Hepatocyte (in vitro differentiated cells): ENCODE measurements around the gene ADGRE3. TPM values are rescaled to one million over a fixed set of nuclear protein-coding genes. Genes with fewer than 3 reads are reported as not detected.

Experiments used
- DNase-seq: peaks from one replicate; pipeline ENCODE4 v3.0.0-alpha.2; 2016; ENCODE audit warnings: low spot score
- H2AFZ ChIP-seq: fragments of 200-600 bp; sonication (generic); 2 replicates; pipeline ENCODE4 v1.6.0; 2016; ENCODE audit warnings: antibody characterized with exemption, mild to moderate bottlenecking
- H3K27ac ChIP-seq: fragments of 200-600 bp; sonication (generic); 2 replicates; pipeline ENCODE4 v1.5.1; 2016; ENCODE audit warnings: mild to moderate bottlenecking
- H3K27me3 ChIP-seq: fragments of 200-600 bp; sonication (generic); 2 replicates; pipeline ENCODE4 v1.6.1; 2016
- H3K36me3 ChIP-seq: fragments of 200-600 bp; sonication (generic); replicated peaks from 2 replicates; pipeline ENCODE4 v1.5.1; 2016; ENCODE audit warnings: low read depth; ENCODE audit not compliant: insufficient read depth
- H3K4me1 ChIP-seq: fragments of 200-600 bp; sonication (generic); 2 replicates; pipeline ENCODE4 v1.5.1; 2016; ENCODE audit warnings: mild to moderate bottlenecking, moderate library complexity; ENCODE audit not compliant: insufficient read depth
- H3K4me2 ChIP-seq: fragments of 200-600 bp; sonication (generic); 2 replicates; pipeline ENCODE4 v1.6.0; 2016
- H3K4me3 ChIP-seq: fragments of 200-600 bp; sonication (generic); 2 replicates; pipeline ENCODE4 v1.5.1; 2016; ENCODE audit warnings: mild to moderate bottlenecking
- H3K79me2 ChIP-seq: fragments of 200-600 bp; sonication (generic); 2 replicates; pipeline ENCODE4 v1.6.0; 2017; ENCODE audit warnings: mild to moderate bottlenecking
- H3K9me2 ChIP-seq: fragments of 200-600 bp; sonication (generic); replicated peaks from 2 replicates; pipeline ENCODE4 v1.6.0; 2017; ENCODE audit warnings: mild to moderate bottlenecking; ENCODE audit not compliant: insufficient read depth
- H3K9me3 ChIP-seq: fragments of 200-600 bp; sonication (generic); 2 replicates; pipeline ENCODE4 v1.5.1; 2016; ENCODE audit warnings: low read depth, mild to moderate bottlenecking
- H4K20me1 ChIP-seq: fragments of 200-600 bp; sonication (generic); 2 replicates; pipeline ENCODE4 v1.6.0; 2016; ENCODE audit warnings: mild to moderate bottlenecking; ENCODE audit not compliant: insufficient read depth, poor library complexity, severe bottlenecking
- CTCF ChIP-seq: fragments of 200-600 bp; sonication (generic); IDR thresholded peaks from 2 replicates; pipeline ENCODE4 v1.5.1; 2016; ENCODE audit warnings: antibody characterized with exemption, mild to moderate bottlenecking; ENCODE audit not compliant: poor library complexity
- EZH2 ChIP-seq: fragments of 200-600 bp; sonication (generic); IDR thresholded peaks from 2 replicates; pipeline ENCODE4 v1.6.1; 2016; ENCODE audit warnings: antibody characterized with exemption, mild to moderate bottlenecking, borderline replicate concordance
- EZH2phosphoT487 ChIP-seq: fragments of 200-600 bp; sonication (generic); IDR thresholded peaks from one replicate; pipeline ENCODE4 v1.6.1; 2018; ENCODE audit warnings: antibody characterized with exemption, mild to moderate bottlenecking, low read depth, moderate library complexity; ENCODE audit not compliant: unreplicated experiment, severe bottlenecking
- WGBS: methylation state at CpG from one replicate; pipeline ENCODE4 v1.1.6; 2016; ENCODE audit warnings: low lambda C conversion rate; ENCODE audit errors: missing lambda C conversion rate; 5-methylcytosine and 5-hydroxymethylcytosine counted together
- polyA plus RNA-seq: library from polyadenylated mRNA; unstranded; fragments of >200 nt; fragmentation: Nextera tagmentation; extraction: Ambion mirVana; gene quantifications from 2 replicates; pipeline ENCODE4 v1.2.1, GENCODE V29; 2016
- total RNA-seq: library from RNA; depleted of rRNA; stranded (reverse); fragments of >200 nt; gene quantifications from 2 replicates; pipeline ENCODE4 v1.2.3, GENCODE V29; 2014

Gene ADGRE3
- total and polyA plus RNA-seq, 2 experiments from 2014 or later = not detected

GRCh38 chr19:14650161-14650560 lies 24.5 kb downstream of the ADGRE3 start:
- Histone ChIP-seq H3K4me2 (no peak overlapping the region), H3K79me2 (no peaks in the 10 kb centered on the region), H3K4me1 (no peaks in the 10 kb centered on the region), H3K4me3 (no peak overlapping the region), H3K36me3 (no peaks in the 10 kb centered on the region), H3K9me2 (no peaks in the 10 kb centered on the region), H3K27me3 (no peaks in the 10 kb centered on the region), H3K9me3 (no peaks in the 10 kb centered on the region), H3K27ac (no peak overlapping the region), H4K20me1 (no peaks in the 10 kb centered on the region), H2AFZ (no peak overlapping the region)
- TF ChIP-seq EZH2phosphoT487 (no peak), CTCF (no peak), EZH2 (no peak)
- no CpG with 5 or more reads among the region's 2 CpGs for WGBS
- DNase-seq = no peak

- 74% methylated on average over 2 of the region's 4 CpGs for WGBS
- DNase-seq = no peak
- no peak for TF ChIP-seq EZH2phosphoT487
- TF ChIP-seq EZH2 = no peak
- no peak for TF ChIP-seq CTCF
- Histone ChIP-seq H3K9me2 (no peaks in the 10 kb centered on the region), H4K20me1 (no peaks in the 10 kb centered on the region), H3K36me3 (no peaks in the 10 kb centered on the region), H3K9me3 (no peaks in the 10 kb centered on the region), H3K4me3 (no peak overlapping the region), H2AFZ (no peak overlapping the region), H3K27ac (no peak overlapping the region), H3K4me2 (no peak overlapping the region), H3K4me1 (no peaks in the 10 kb centered on the region), H3K27me3 (no peaks in the 10 kb centered on the region), H3K79me2 (no peaks in the 10 kb centered on the region)
These were observed 25.6 kb downstream of the ADGRE3 start for GRCh38 chr19:14649020-14649419.

- H3K4me2 ChIP-seq = no peak overlapping the region
- H3K9me3 ChIP-seq = no peaks in the 10 kb centered on the region
- H3K79me2 ChIP-seq = no peaks in the 10 kb centered on the region
- no peaks in the 10 kb centered on the region for H4K20me1 ChIP-seq
- no peak overlapping the region for H3K4me3 ChIP-seq
- no peaks in the 10 kb centered on the region for H3K4me1 ChIP-seq
- H2AFZ ChIP-seq = no peak overlapping the region
- H3K36me3 ChIP-seq = no peaks in the 10 kb centered on the region
- TF ChIP-seq CTCF (no peak), EZH2 (no peak), EZH2phosphoT487 (no peak)
- H3K27me3 ChIP-seq = no peaks in the 10 kb centered on the region
- no peaks in the 10 kb centered on the region for H3K9me2 ChIP-seq
- DNase-seq = no peak
- WGBS = 83% methylated on average over 2 of the region's 2 CpGs
- no peak overlapping the region for H3K27ac ChIP-seq
These were observed 26.1 kb downstream of the ADGRE3 start for GRCh38 chr19:14648506-14648905.
